GM18517 (cell line): ENCODE results near the gene GPR39.
"Not testable (repeated sequence)": the region's sequence is repeated elsewhere in the genome, so short reads cannot be mapped to it uniquely, and the experiment has no call there.

Source experiments
- ATAC-seq: cut with Tn5 transposase; IDR thresholded peaks from one replicate; pipeline ENCODE4 v1.9.1; 2021; ENCODE audit warnings: mild to moderate bottlenecking, moderate library complexity; ENCODE audit not compliant: unreplicated experiment

Gene GPR39

DNA sequence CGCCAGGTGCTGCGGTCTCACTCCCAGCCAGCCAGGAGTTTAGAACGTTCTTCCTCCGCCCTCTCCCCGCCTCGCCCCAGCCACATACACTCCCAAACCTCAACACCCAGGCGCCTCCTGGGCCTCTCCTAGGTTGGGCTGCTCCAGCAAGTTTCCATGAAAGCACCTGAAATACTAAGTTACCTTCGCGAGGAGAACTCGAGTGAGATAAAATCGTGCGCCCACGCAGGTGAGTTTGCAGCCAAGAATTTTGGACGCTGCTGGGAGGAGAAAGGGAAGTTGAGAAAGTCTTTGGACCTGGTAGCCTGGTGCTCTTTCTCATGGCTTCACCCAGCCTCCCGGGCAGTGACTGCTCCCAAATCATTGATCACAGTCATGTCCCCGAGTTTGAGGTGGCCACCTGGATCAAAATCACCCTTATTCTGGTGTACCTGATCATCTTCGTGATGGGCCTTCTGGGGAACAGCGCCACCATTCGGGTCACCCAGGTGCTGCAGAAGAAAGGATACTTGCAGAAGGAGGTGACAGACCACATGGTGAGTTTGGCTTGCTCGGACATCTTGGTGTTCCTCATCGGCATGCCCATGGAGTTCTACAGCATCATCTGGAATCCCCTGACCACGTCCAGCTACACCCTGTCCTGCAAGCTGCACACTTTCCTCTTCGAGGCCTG, at the start of gene GPR39:
Gene GPR39, plus strand, starts transcription at position 83 of the 673 bp plus-strand sequence.
- ATAC-seq, result no peak

DNA sequence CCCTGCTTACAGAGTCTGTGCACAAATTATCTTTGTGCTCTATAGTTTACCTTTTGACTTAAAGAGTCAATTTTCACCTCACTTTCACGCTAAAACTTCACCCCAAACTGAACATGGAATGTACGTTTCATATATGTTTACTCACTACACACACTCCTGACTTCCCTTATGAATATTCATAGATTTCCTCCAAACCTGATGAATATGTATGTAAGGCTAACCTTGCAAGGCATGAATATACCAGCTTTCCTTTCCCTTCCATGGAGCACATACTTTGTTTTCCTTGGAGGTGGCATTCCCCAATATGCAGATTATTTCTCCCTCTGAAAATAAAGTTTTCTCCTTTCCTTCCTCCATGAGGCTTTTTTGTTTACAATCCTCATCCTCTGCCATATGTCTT, 48.4 kb upstream of the GPR39 start:
- no peak for ATAC-seq

DNA sequence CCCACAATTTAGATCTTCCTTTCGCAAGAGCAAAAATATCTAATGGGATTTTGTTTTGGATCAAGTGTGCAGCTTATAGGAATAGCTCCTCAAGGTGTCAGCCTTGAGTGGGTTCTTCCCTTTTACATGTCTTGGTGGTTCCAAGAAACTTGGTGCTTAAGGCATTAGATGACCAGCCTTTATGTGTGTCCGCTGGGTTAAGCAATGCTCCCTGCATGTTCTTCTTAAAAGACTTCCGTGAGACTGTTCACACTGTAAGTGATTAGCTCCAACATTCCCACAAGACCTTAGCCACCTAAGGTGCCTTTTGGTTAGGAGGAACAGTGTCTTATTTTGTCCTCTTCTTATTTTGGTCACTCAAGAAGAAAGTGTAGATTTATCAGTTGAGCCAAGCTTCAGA, 44.3 kb upstream of the GPR39 start:
- no peak for ATAC-seq

DNA sequence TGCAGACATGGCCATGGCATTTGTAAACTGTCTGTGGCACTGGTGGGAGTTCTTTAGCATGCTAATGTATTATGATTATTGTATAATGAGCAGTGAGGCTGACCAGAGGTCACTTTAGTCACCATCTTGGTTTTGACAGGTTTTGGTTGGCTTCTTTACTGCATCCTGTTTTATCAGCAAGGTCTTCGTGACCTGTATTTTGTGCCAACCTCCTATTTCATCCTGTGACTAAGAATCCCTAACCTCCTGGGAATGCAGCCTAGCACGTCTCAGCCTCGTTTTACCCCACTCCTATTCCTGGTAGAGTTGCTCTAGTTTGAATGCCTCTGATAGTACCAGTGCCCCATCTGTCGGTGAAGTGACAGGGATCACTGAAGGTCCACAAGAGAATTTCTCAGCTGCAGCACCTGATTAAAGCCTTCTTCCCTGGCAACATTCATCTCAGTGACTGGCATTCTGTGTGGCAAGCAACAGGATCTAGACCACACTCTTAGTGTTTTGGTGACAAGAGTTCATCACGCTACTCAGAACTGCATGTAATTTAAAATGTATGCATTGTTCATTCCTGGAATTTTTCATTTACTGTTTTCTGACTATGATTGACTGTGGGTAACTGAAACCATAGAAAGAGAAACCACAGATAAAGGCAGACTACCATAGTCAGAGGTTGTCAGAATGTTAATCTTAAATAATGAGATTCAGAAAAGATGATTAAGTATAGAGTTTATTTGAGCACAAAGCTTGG, 43.0 kb upstream of the GPR39 start:
- ATAC-seq, result no peak

DNA sequence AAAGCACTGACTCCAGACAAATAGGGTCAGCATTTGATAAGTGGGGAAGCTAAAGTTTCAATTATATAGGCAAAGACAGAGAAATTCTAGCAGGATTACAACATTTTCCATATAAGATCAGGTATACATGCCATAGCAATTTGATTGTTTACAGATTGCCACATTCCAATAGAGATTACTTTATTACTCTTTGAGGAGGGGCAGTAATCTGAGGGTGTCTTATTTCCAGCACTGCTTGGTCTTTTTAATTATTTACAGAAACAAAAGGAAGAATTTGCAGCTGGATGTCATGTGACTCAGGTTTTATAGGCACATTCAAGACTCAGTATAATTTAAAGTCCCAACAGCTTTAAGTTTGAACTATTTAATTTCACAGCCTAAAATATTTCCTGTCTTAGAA, 42.5 kb upstream of the GPR39 start:
- ATAC-seq, result no peak

DNA sequence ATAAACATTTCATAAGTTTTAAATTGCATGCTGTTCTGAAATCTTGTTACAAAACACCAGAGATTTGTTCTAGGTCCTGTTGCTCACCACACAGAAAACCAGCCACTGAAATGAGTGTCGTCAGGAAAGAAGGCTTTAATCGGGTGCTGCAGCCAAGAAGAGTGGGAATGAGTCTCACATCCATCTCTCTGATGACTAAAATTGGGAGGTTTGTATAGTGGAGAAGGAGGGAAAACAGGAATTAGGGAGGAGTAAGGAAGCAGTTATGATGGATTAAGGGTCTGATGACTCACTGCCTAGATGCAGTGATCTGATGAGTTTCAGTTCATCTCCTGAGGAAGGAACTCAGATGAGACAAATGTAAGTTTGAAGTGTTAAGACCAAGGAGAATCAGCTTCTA, 42.1 kb upstream of the GPR39 start:
- ATAC-seq, result no peak

DNA sequence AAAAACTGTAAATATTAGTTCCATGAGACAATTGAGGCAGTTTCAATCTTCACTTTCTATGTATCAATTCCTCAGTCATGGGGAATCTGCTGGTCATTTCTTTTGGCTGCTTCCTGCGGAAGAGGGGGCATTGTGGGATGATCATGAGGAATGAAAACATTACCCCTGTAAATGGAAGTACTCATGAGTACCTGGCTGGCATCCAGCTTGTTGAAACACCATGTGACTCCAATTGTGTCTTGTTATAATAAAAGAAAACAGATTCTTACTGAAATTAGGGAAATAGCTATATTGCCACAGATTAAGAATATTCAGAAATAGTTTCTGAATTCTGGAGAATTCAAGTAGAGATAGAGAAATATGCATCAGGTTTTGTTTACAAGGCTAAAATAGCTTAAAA, 41.6 kb upstream of the GPR39 start:
- ATAC-seq, result no peak

DNA sequence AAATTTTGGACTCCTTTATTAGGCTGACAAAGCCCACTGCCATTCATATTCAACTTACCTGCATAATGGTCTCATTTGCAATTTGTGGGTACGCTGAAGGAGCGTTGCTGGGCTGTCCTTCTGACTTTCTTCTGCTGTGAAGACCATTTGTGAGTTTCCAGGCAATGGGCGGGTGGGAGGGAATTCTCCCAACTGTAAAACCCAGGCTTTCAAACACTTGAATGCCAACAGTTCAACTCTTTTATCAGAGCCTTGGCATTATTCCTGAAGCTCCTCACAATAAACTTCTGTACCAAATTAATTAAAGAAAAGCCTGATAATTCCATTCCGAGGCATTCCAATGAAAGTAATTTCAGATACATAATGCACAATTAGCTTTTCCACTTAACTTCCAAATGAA, 35.2 kb upstream of the GPR39 start:
- no peak for ATAC-seq

DNA sequence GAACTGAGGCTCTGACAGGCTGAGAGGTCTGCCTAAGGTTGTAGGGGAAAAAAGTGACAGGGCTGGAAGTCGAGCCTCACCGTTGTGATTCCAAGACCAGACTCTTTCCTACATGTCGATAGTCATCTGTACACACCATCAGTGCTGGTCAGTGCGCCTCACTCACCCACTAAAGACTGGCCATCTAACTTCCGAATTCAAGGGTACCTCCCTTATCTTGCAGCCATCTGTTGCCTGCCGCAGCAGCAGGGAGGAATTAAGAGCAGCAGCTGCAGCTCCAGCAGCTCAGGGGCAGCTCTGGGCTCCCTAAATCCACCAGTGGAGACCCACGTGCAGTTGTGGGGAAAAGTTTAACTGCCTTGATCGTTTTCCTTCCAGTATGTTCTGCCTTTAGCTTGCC, 32.6 kb upstream of the GPR39 start:
- no peak for ATAC-seq

DNA sequence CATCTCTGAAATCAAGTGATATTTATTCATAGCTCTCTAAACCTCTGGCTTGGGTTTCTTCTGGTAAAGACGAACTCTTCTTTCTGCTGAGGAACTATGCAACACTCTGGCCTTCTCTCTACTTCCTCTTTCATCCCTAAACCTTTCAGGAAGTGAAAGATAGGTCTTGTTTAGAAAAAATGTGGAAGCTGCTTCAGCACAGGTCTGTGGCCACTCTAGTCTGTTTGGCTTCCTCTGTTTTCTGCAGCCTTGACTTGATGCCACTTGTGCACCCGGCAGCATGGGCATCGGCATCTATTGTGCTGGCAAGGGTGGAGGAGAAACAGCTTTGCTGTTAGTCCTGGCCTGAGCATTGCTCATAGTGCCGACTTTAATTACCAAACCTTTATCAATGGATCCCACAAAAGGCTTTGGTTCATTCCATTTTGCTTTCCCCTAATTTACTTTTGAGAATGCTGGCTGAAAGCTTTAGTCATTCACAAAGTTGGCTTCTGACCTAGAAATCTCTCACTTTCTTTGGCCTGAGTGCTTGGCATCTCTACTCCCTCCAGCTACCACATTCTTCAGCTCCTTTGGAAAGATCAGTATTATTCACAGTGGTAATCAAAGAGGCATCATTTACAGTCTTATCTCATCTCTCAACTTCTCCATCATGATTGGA, 32.0 kb upstream of the GPR39 start:
- no peak for ATAC-seq

DNA sequence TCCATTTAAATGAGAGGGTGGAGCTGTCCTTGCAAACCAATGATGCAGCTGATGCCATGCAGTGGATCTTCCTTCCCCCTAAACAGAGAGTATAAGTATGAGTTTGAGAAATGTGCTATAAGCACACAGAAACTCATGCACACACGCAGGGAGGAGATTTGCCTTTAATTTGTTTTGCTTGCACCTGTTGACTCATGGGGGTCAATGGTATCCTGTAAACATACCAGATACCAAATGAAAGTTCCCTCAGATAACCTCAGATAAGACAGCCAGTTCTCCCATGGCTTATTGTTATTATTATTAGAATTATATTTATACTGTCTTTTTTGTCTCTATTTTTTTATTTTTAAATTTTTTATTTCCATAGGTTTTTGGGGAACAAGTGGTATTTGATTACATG, 29.5 kb upstream of the GPR39 start:
- no peak for ATAC-seq

DNA sequence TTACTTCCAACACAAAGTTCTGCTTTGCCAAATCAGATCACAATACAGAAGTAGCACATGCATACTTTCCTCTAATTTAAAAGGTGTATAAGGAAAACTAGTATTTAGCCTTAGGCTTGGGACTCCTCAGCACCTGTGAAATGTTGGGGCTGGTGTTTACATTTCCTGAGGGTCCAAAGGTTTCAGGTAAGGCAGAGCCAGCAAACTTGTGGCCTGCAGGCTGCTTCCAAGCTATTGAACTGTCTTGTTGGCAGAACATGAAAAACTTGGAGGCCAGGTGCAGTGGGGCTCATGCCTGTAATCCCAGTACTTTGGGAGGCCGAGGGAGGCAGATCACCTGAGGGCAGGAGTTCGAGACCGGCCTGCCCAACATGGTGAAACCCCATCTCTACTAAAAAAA, 26.5 kb upstream of the GPR39 start:
- no peak for ATAC-seq

DNA sequence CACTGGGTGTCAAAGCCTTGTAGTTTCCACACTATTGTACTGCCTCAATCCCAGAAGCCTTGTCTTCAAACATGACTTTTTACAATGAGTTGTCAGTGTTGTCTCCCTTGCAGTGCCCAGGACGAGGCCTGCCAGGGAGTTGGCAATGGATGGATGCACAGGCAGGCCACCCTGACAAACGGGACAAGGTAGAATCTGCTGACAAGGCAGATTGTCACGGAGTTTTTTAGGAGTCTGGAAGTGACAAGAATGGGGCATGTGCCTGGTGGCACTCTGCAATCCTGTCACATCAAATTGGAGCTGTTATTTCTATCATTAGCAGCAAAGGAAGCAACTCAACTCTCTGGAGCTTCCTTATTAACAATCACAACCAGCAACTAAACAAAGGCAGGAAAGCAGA, 25.2 kb upstream of the GPR39 start:
- no peak for ATAC-seq

DNA sequence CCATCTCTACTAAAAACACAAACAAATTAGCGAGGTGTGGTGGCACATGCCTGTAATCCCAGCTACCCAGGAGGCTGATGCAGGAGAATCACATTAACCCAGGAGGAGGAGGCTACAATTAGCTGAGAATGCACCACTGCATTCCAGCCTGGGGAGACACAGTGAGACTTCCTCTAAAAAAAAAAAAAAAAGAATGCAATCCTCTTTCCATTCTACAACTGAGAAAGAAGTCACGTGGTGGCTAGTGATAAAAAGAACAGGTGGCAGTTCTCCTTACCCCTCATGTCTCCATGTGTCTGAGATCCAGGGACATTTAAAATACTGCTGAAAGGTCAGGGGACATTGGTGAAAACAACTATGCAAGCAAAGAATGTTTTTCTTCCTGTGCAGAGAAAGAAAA, 24.4 kb upstream of the GPR39 start:
- ATAC-seq, result no peak

DNA sequence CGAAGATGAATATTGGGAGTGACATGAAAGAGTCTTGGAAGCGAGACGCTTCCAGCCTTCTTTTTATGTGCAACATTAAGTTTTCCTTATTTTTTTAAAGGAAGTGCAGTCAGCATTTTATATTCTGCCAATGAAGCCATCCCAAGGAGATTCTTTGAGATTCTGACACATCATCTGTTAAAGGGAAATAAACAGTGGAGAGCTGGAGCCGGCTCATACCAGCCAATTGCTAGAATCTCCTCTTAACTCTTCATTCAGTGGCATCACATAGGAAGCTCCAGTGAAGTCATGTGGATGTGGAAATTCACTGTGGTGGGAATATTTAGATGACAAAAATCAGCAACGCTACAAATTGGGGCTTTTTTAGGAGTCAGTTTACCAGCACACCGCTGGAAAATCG, 23.7 kb upstream of the GPR39 start:
- no peak for ATAC-seq

DNA sequence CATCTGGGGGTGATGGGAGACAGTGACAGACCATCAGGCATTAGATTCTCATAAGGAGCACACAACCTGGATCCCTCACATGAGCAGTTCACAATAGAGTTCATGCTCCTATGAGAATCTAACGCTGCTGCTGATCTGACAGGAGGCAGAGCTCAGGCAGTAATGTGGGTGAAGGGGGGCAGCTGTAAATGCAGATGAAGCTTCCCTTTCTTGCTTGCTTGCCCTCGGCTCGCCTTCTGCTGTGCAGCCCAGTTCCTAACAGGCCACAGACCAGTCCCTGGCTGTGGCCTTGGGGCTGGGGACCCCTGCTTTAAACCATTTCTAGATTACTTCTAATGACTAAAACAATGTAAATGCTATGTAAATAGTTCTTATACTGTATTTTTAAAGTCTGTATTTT, 19.6 kb upstream of the GPR39 start:
- ATAC-seq, result not testable (repeated sequence)

DNA sequence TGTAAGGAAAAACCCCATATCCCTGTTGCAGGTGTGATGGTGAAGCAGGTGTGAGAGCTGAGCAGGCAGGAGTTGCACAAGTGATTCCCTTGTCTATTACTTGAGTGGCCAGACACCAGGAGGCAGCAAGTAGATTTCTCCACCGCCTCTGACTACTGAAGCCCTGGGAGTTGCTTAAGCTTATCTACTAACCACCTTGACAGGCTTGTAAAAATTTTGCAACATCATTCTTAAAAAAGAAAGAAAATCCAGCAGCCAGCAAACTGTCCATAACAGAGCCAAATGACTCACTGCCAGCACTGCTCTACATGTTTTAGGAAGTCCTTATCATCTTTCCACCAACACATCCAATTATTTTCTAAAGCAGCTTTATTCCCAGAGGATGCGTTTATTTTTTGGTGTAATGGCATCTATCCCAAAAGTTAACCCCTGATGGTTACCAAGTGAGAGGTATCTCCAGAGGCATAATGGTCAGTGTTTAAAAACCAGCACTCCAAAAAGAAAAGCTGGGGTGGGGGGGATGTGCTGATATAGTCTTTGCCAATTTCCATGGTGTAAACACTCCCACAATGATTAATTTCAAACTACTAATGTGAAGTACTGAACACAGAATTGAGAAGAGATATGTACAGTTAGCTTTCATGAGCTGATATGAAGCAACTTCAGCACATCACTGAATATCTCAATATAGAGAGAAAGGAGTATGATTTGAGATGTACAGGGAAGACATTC, 16.3 kb upstream of the GPR39 start:
- ATAC-seq, result no peak

DNA sequence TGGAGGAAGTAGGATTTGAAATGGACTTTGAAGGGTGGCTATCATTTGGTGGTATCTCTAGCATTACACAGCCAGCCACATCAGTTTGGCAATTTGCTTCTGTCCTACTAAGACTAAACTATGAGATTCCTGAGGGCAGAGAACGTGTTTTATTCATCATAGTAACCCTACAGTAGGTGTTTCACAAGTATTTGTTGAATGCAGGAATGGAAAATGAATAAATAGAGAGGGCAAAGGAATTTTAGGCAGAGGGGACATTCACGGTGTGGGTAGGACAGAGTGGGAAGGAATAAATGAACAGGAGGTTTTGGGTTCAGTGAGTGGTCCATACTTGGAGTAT, 15.7 kb upstream of the GPR39 start:
- ATAC-seq, result no peak

DNA sequence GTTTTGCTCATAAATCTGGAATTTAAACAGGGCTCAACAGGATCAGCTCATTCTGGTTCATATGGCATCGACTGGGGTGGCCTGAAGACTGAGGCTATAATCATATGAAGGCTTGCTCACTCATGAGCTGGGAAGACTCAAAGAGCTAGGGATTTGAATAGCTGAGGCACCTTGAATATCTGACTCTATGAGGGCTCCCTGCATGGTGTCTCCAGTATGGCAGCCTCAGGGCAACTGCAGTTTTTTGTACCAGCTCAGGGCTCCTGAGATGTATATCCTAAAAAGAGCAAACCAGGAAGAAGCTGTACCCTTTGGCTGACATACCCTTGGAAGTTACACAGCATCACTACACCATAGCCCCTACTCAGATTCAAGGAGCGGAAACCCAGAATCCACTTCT, 15.3 kb upstream of the GPR39 start:
- ATAC-seq, result no peak

DNA sequence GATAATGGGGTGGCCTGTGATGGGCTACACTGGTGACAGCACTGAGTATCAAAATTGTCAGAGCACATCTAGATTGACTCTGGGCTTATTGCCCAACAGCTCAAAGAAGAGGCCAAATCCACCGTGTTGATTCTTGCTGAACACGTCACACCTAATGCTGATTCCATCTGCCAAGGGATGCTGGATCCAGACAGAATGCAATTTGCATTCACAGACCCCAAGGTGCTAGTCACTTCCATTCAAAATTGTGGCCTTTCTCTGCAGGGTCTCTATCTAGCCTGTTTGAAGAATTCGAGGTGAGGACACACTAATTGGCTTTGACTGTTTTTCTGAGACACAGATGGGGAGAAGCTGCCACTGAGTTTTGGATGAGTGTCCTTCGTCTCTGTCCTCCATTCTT, 13.5 kb upstream of the GPR39 start:
- no peak for ATAC-seq

DNA sequence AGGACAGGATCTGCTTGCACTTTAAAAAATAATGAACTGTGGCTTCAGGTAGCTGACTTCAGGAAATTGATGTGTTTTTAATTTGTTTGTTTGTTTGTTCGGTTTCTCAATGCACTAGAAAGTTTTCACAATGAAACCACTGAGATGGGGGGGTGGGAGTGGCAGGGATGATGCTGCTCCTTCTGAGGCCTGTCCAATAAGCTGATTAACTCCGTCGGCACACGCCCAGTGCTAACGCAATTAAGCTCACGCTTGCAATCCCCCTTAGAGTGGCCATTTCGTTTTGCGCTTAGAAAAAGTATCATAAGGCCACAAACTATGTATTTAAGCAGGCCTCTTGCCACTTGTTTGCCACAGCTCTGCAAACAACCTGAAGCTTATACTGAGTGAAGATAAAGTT, 12.5 kb upstream of the GPR39 start:
- ATAC-seq, result no peak

DNA sequence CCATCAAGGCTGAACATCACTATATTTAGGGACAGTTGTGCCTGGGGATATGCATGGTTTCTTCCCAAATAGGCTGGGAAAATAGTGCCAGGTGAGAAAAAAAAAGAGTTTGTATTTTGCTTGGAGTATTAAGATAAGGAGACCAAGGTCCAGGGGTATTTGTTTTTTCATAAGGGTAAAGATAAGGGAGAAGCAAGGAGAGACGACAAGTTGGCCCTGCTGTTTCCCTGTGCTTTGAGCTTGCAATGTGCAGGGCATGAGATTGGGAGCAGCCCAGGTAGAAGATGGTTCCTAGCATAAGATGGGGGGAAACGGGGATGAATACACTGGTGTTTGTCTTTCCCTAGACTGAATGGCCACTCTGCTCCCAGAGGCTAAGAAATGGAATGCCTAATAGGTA, 8.8 kb upstream of the GPR39 start:
- ATAC-seq, result no peak
